PC-9 (cell line): ENCODE measurements around the gene FARP1.

Experiments used
- CTCF ChIP-seq: fragments of 200-600 bp; sonication (generic); conservative IDR thresholded peaks from 2 replicates; pipeline ENCODE4 v1.6.1; 2017; ENCODE audit warnings: mixed run types, antibody characterized with exemption, mild to moderate bottlenecking, moderate library complexity
- EZH2 ChIP-seq: fragments of 200-600 bp; sonication (generic); IDR thresholded peaks from 2 replicates; pipeline ENCODE4 v1.8.0; 2017; ENCODE audit warnings: antibody characterized with exemption, low read depth

- no peak for TF ChIP-seq CTCF
- no peak for TF ChIP-seq EZH2
Observed at GRCh38 chr13:98473788-98474144, 330.9 kb downstream of the FARP1 start.
